Right lobe of liver (tissue), 6 donors: Measurements from ENCODE around the gene PLXNA4. TPM values are rescaled to one million over a fixed set of nuclear protein-coding genes. Genes with fewer than 3 reads are reported as not detected.

ENCODE experiments used
- ATAC-seq, 4 donors: fragments of 200-7000 bp; cut with Tn5 transposase; one replicate each; pipeline ENCODE4 v1.9.1; 2020; ENCODE audit warnings: mild to moderate bottlenecking in 4 of 4, moderate library complexity in 4 of 4
- DNase-seq, 3 donors: peaks; one replicate each; pipeline ENCODE4 v3.0.0-alpha.2; 2020
- H3K27ac ChIP-seq, 3 donors: fragments of 200-600 bp; one replicate each; pipeline ENCODE4 v1.8.0; 2022
- H3K27me3 ChIP-seq, 2 donors: fragments of 200-600 bp; one replicate each; pipeline ENCODE4 v1.8.0; 2022
- H3K36me3 ChIP-seq, 4 donors: fragments of 200-600 bp; sonication (generic) in 1 of 4; one replicate each; pipeline versions ENCODE4 v1.5.1 to v1.8.0; 2017 to 2022; ENCODE audit warnings: control low read depth in 1 of 4
- H3K4me1 ChIP-seq, 4 donors: fragments of 200-600 bp; sonication (generic) in 1 of 4; one replicate each; pipeline versions ENCODE4 v1.5.1 to v1.8.0; 2017 to 2022; ENCODE audit warnings: control low read depth in 1 of 4
- H3K4me3 ChIP-seq, 3 donors: fragments of 200-600 bp; one replicate each; pipeline ENCODE4 v1.8.0; 2022
- H3K9me3 ChIP-seq, 4 donors: fragments of 200-600 bp; sonication (generic) in 1 of 4; one replicate each; pipeline versions ENCODE4 v1.5.1 to v1.8.0; 2017 to 2022; ENCODE audit warnings: control low read depth in 1 of 4
- CTCF ChIP-seq, 4 donors: fragments of 200-600 bp in 3 of 4; fragments of 450-650 bp in 1 of 4; IDR thresholded peaks; one replicate each; pipeline versions ENCODE4 v1.5.1 to v1.8.0; 2016 to 2022; ENCODE audit warnings: antibody characterized with exemption in 4 of 4, mild to moderate bottlenecking in 2 of 4
- POLR2A ChIP-seq: fragments of 450-650 bp; IDR thresholded peaks from one replicate; pipeline ENCODE4 v1.6.1; 2017; ENCODE audit warnings: antibody characterized with exemption, mild to moderate bottlenecking
- WGBS: methylation state at CpG from one replicate; pipeline ENCODE4 v1.1.6; 2018; ENCODE audit warnings: low coverage, low lambda C conversion rate; ENCODE audit not compliant: insufficient coverage; ENCODE audit errors: missing lambda C conversion rate; 5-methylcytosine and 5-hydroxymethylcytosine counted together
- intact Hi-C, 2 donors: fragments of 100-400 bp; cut with DNase I; formaldehyde crosslinking; loops; one replicate each; pipeline versions ENCODE4 v1.11.2 to v1.14.1; 2022
- total RNA-seq, 6 experiments: library from RNA; depleted of rRNA in 2 of 6; stranded (reverse); fragments of >200 nt in 2 of 6; fragmentation: NEBNext Ultra II Directional in 3 of 6; extraction: Animal tissue kit (Norgen Biotek cat#: 25700) in 3 of 6; gene quantifications; one replicate each; pipeline versions ENCODE4 v1.1.0 to v1.2.4, GENCODE V29; 2016 to 2023
- donor health status: DM: no; HTN: yes; CAD: no.
- donor health status: DM: no; HTN: no; CAD: no.
- donor health status: DM: no; HTN: no; CAD: no.
- donor health status: DM: no; HTN: yes; CAD: no.
- donor health status: DM: no; HTN: yes; CAD: no.

Gene PLXNA4
- total RNA-seq, 6 experiments from 2014 or later, result 0.17 to 0.90 (median 0.30) TPM

- WGBS, result 86% methylated on average over 7 of the region's 8 CpGs
- no peak for DNase-seq
- Histone ChIP-seq H3K4me3 (no peak overlapping the region), H3K27me3 (no peaks in the 10 kb centered on the region), H3K4me1 (no peaks in the 10 kb centered on the region), H3K27ac (no peak overlapping the region), H3K9me3 (no peaks in the 10 kb centered on the region), H3K36me3 (no peaks in the 10 kb centered on the region)
- no peak for ATAC-seq
- no peak for TF ChIP-seq POLR2A
- TF ChIP-seq CTCF (IDR thresholded peaks at IDR 0.05), result no peak
- intact Hi-C loops, result no loop called here
Measured at GRCh38 chr7:132511921-132512320, 64.3 kb downstream of the PLXNA4 start.

- 50% methylated on average over 3 of the region's 3 CpGs for WGBS
- intact Hi-C loops, result no loop called here
- ATAC-seq (no peak), DNase-seq (no peak)
- H3K27me3 ChIP-seq, result no peaks in the 10 kb centered on the region
- H3K4me1 ChIP-seq, result no peaks in the 10 kb centered on the region
- TF ChIP-seq CTCF (IDR thresholded peaks at IDR 0.05), result no peak
- no peak for TF ChIP-seq POLR2A
- H3K4me3 ChIP-seq, result no peak overlapping the region
- no peaks in the 10 kb centered on the region for H3K36me3 ChIP-seq
- no peaks in the 10 kb centered on the region for H3K9me3 ChIP-seq
- no peak overlapping the region for H3K27ac ChIP-seq
Measured at GRCh38 chr7:132511387-132511786, 64.9 kb downstream of the PLXNA4 start.

DNA sequence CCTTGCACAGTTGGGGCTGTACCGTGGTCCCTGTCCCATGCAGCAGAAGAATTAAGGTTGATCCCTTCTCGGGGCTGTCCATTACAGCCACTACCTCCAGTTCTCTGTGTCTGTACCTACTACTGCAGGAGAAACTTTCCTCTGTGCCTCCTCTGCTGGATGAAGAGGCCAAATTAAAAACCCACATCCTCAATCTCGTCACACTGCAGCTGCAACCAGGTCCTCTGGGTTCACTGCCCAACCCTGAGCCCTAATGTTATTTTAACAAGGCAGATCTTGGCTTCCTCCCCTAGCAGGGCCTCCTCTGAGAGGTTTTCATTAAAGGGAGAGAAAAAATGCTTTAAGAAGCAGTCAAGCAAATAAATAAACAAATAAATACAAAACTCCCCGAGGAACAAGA, 66.6 kb downstream of the PLXNA4 start:
- TF ChIP-seq CTCF (IDR thresholded peaks at IDR 0.05), result no peak
- Histone ChIP-seq H3K9me3 (no peaks in the 10 kb centered on the region), H3K27me3 (no peaks in the 10 kb centered on the region), H3K36me3 (no peaks in the 10 kb centered on the region), H3K27ac (no peak overlapping the region), H3K4me1 (no peaks in the 10 kb centered on the region), H3K4me3 (no peak overlapping the region)
- WGBS, result 42% methylated on average over 3 of the region's 4 CpGs
- no peak for ATAC-seq
- no peak for DNase-seq
- intact Hi-C loops, result no loop called here

GRCh38 chr7:132508724-132509353, 67.4 kb downstream of the PLXNA4 start:
- no peaks in the 10 kb centered on the region for H3K9me3 ChIP-seq
- 24% methylated on average over 3 of the region's 10 CpGs for WGBS
- intact Hi-C loops, result no loop called here
- TF ChIP-seq CTCF (IDR thresholded peaks at IDR 0.05), result no peak
- no peak for TF ChIP-seq POLR2A
- no peak overlapping the region for H3K4me3 ChIP-seq
- H3K4me1 ChIP-seq, result no peaks in the 10 kb centered on the region
- H3K27me3 ChIP-seq, result no peaks in the 10 kb centered on the region
- no peaks in the 10 kb centered on the region for H3K36me3 ChIP-seq
- ATAC-seq (peak in 1 of 4 donors; percentile 22), DNase-seq (no peak)
- H3K27ac ChIP-seq, result no peak overlapping the region

- Histone ChIP-seq H3K36me3 (no peaks in the 10 kb centered on the region), H3K27me3 (no peaks in the 10 kb centered on the region), H3K4me1 (no peaks in the 10 kb centered on the region), H3K9me3 (no peaks in the 10 kb centered on the region), H3K4me3 (no peak overlapping the region), H3K27ac (no peak overlapping the region)
- TF ChIP-seq CTCF (IDR thresholded peaks at IDR 0.05), result no peak
- no peak for TF ChIP-seq POLR2A
- intact Hi-C loops, result no loop called here
- ATAC-seq (no peak), DNase-seq (no peak)
- 65% methylated on average over 7 of the region's 11 CpGs for WGBS
Measured at GRCh38 chr7:132504852-132505251, 71.4 kb downstream of the PLXNA4 start.
